ENCODE results near the gene DUSP28.

GRCh38 chr2:240591784-240592183, 31.6 kb downstream of the DUSP28 start:
- no peak for TF ChIP-seq CTCF (conservative IDR thresholded peaks at IDR 0.05; ENCODE audit: low read depth, low read length)
- no peak for TF ChIP-seq EZH2 (IDR thresholded peaks at IDR 0.05; ENCODE audit: borderline replicate concordance, low read depth, low read length, poor library complexity, severe bottlenecking)

Measured in A673 (cell line).